ENCODE data around the gene IMPA2.
"Not testable (repeated sequence)": the region's sequence is repeated elsewhere in the genome, so short reads cannot be mapped to it uniquely, and the experiment has no call there.

The IMPA2 gene

DNA sequence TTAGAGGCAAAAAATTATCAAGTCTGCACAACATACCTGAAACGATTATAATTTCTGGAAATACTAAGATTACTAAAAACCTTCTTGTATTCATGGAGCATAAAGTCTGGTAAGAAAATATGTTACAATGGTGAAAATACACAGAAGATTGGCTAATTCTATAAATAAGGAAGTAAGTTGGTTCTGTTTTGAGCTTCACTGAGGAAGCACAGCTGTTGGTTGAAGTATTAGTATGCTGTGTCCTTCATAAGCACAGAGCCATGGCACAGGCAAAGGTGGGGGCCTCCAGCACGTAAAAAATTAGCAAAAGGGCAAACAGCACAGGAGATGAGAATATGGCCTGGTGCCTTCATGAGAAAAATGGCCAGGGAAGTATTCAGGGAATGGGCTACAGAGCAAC, 72.0 kb downstream of the IMPA2 start:
- no peak for DNase-seq

DNA sequence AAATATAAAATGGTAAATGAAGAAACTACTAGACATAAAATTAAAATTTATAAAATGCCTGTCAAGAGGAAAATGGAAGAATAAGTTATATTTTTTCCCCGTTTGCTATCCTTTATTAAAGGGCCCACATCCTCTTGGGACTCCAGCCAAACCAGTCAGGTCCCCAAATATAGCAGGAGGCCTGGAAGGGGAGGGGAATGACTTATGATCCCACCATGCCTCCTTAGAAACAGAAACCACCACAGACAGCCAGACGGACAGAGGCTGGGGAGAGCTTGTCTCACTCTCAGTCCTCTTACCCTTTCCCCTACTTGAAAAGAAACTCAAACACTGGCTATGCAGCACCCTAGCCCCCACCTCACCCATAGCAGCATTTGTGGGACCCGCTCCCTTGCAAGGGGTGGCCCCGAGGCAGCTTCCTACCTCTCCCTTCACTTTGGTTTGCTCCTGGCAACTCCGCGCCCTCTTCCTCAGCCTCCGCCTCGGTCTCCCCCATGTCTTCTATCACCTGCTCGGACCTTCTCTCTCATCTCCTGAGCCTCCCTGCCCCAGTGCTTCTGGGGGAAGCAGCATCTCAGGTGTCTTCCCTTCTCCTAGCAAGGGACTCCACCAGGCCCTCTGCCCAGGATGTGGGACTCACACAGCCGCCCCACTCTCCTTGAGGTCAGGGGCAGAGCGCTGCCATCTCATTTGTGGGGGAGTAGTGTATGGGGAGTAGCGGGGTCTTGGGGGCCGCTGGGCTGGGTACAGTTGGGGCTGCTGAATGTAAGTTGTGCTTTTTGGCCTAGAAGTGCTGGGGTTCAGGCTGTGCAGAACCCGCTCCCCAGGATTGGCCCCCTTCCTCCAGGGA, 75.0 kb downstream of the IMPA2 start:
- no peak for DNase-seq

- no peak for DNase-seq
Observed at GRCh38 chr18:12056884-12057402, 75.6 kb downstream of the IMPA2 start.

GRCh38 chr18:12057419-12058039, 76.2 kb downstream of the IMPA2 start:
- no peak for DNase-seq

GRCh38 chr18:12059334-12060181, 78.3 kb downstream of the IMPA2 start:
- no peak for DNase-seq

DNA sequence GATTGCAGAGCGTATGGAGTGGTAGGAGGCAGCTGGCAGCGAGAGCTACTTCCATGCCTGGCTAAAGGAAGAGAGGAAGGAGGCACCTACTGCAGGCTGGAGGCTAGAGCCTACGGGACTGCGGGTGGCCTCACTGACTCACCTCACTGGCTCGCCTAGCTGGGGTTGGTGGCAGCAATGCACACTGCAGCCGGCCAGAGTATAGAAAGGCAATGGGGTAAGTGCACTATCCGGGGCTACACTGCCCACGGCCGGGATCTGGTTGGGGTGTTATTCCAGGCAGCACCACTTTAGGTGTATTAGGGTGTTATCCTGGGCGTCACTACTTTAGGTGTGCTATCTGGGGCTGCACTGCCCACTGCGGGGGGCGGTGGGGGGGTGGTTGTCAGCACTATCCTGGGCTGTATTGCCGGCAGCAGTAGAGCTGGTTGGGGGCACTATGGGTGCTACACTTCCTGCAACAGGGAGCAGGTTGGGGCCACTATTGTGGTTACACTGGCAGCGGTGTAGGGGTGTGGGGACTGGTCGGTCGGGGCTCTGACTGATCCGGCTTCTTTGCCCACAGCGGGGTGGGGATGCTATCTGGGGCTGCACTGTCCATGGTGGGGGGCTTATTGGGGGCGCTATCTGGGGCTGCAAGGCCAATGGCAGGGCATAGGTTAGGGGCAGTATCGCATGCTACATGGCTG, 79.0 kb downstream of the IMPA2 start:
- DNase-seq, result no peak

- no peak for DNase-seq
Observed at GRCh38 chr18:12061685-12062084, 80.4 kb downstream of the IMPA2 start.

- DNase-seq, result no peak
Observed at GRCh38 chr18:12062974-12063373, 81.7 kb downstream of the IMPA2 start.

GRCh38 chr18:12064086-12064763, 82.9 kb downstream of the IMPA2 start:
- DNase-seq, result no peak

DNA sequence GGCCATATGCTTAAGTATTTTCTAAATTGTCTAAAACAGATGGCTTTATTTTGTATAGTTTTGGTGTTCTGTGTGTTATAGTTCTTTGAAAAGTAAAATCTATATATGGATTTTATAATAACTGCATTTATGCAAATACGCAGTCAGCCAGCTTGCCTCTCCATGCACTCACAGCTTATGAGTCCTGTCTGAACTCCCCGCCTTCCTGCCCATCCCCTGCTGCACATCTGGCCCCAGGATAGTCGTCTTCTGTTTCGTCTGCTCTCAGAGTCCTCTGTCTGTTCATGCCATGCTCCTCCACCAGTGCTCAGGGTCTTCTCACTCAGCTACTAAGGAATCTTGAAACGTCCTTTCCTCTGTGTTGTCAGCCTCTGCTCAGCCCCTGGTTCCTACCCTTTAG, 84.1 kb downstream of the IMPA2 start:
- DNase-seq, result no peak

DNA sequence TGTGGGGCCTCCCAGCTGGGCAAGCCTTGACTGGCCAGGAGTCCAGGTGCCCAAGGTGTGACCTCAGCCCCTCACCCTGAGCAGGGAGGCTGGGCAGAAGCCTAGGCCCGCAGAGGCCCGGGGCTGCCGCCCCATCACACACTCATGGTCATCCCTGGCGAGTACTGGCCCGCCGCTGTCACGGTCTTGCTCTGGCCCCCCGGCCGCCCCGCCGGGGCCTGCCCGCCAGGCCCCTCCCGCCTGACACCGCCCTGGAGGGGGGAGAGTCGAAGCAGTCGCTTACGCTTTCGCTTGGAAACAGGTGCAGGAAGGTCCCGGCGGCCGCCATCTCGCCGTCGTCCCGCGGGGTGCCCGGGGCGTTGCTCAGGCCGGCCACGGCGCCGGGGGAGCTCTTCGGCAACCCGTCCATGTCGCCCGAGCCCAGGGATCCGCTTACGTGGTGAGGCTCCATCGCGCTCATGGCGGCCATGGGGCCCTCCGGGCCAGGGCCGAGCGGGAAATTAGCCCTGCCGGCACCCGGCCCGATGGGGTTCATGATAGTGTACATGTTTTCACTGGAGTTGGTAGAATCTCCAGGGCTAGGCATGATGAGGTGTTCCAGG, 85.7 kb downstream of the IMPA2 start:
- DNase-seq, result no peak

- no peak for DNase-seq
Observed at GRCh38 chr18:12067671-12068070, 86.4 kb downstream of the IMPA2 start.

DNA sequence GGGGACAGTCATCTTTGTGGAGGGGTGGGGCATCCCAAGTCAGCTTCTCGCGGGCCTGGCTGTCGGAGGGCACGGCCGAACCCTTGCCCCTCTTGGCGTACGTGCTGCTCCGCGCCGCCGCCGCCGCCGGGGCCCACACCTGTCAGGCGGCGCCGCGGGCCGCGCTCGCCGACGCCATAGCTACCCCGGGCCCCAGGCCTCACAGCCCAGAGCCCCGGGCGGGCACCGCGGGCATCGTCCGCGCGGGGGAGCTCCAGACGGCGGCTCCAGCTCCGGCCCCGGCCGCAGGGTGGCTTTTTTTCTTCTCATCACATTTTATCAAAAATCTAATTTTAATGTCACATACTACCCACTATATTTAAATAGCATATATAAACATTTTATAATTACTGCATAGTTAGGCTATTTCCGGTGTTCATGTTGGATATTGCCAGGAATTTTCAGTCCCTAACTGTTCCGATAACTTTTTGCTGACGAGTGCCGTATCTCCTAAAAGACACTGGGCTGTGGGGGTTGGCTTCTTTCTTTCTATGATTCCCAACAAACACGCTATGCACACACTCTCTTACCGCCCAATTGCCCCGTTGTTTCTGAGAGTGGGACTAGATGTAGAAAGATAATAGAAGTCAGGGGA, 87.1 kb downstream of the IMPA2 start:
- DNase-seq, result not testable (repeated sequence)

DNA sequence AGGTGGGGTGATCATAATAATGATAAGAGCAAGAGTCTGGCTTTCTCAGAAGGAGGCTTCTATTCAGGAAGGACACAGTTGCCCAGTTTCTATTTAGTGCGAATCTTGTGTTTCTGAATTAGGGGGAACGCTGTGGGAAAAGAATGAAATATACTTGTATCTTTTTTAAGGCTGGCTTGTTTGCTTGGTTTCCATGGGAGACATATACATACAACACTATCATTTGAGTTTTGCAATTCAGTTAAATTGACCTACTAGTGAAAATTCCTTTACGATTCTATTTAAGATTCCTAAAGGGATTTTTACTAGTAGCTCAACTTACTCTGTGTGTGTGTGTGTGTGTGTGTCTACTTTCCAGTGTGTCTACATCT, 87.6 kb downstream of the IMPA2 start:
- DNase-seq, result no peak

DNA sequence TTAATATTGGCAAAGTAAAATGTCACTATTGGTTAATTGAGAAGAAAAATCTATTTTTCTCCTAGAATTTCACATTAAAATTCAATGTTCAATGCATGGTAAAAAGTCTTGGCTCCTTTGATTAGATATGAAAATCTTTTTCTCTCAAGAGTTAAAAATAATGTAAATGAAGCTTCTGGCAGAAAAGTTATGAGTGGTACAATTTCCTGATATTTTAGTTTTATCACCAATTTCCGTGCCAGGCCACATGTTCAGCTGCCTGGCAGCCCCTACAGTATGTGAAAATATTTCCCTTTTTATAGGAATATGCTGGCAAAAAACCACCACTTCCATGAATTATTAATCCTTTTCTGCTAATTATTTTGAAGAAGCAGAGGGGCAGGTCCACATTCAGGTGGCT, 89.8 kb downstream of the IMPA2 start:
- not testable (repeated sequence) for DNase-seq

DNA sequence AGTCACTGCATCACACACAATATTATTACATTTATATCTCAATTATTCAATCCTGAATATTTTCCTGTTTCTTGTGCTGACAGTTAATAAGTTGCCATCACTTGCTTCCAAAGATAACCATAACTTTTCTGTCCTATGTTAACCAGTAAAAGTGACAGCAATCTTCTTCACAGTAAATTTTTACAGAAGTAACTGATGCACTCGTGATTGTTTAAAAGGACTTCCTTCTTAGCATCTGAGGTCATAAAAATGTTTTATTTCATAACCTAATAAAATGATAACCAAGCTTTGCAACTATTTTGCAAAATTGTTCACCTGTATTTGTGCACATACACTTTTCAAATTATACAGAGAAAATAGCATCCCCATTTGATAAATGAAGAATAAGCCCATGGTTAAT, 91.7 kb downstream of the IMPA2 start:
- no peak for DNase-seq

DNA sequence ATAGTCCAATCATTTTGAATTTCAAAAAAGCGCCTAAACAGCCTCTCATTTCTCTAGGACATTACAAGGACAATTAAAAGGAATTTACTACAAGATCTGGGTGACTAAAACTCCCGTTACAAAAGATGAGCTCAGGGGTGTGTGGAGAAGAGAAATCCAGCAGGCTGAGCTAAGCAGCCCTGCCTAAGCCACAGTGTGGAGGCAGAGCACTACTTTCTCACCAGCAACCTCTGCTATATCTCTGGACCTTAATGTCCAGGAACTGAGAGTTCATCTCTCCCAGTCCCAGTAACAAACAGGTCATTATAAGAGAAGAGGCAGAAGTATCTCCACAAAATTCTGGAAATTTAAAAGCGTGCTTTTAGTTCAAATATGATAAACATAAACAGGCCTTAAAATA, 93.4 kb downstream of the IMPA2 start:
- no peak for DNase-seq

- peak; percentile 54 for DNase-seq
Observed at GRCh38 chr18:12076424-12077140, 95.3 kb downstream of the IMPA2 start.

DNA sequence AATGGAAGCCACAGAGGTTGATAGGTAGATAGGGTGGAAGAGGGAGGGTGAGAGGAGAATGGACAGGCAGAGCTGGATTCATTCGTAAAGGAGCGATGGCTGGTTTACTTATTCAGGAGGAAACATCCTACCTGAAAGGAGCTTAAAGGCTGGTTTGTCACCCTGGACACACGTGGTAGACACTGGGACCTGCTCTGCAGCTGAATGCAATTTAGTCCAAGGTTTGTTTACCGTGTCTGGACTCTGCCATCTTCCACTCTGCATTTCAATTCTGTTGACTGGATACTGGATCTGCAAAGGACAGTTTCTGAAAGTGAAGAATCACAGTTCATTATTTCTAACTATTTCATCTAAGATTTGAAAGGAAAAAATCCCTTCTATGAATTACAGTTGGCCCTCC, 96.7 kb downstream of the IMPA2 start:
- DNase-seq, result not testable (repeated sequence)

- DNase-seq, result peak; percentile 62
Observed at GRCh38 chr18:12079491-12080237, 98.4 kb downstream of the IMPA2 start.
